ENCODE measurements around the gene GOLGA2.

- TF ChIP-seq CTCF (IDR thresholded peaks at IDR 0.05) (no peak), POLR2A (IDR thresholded peaks at IDR 0.05) (no peak)
Observed at GRCh38 chr9:128292009-128292408, 16.2 kb upstream of the GOLGA2 start.

Measured in right lobe of liver (tissue), 4 donors.